Caki2 (cell line): ENCODE results near the gene LIPN. TPM values are rescaled to one million over a fixed set of nuclear protein-coding genes. Genes with fewer than 3 reads are reported as not detected.
A peak's percentile ranks its signal among the peaks of the same experiment; 100 is the strongest.

Experiments used
- DNase-seq: peaks from one replicate; pipeline ENCODE4 v3.0.0-alpha.2; 2015; ENCODE audit warnings: low read depth
- in situ Hi-C: cut with HindIII; loops from 2 replicates; pipeline ENCODE4 v1.10.0; 2016; ENCODE audit warnings: low sequenced_read_pairs, low pct_unique_long_range_greater_than_20kb, mixed read lengths
- total RNA-seq: library from RNA; depleted of rRNA; stranded (reverse); fragments of >200 nt; shearing (Covaris generic); gene quantifications from 2 replicates; pipeline ENCODE4 v1.2.3, GENCODE V29; 2014; ENCODE audit warnings: low replicate concordance

Gene LIPN
- total RNA-seq, 1 experiment from 2014 or later: not detected

DNA sequence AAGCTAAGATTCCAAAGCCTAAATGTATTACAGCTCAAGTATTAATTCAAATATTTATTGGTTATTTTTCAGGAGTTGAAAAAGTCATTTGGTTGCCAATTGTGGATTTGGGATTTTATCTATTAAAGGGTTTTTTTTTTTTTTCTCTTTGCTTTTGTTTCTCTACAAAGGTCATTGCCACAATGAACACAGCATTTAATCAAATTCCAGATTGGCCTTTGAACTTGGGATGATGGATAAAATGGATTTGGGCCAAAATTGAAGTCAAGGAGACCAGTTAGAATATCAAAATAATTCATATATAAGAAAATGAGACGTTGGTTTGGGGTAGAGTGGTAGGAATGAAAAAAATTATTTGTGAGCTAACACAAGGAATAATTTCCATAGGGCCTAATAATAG is 9.6 kb downstream of the LIPN start:
- no peak for DNase-seq
- in situ Hi-C loops: no loop called here

DNA sequence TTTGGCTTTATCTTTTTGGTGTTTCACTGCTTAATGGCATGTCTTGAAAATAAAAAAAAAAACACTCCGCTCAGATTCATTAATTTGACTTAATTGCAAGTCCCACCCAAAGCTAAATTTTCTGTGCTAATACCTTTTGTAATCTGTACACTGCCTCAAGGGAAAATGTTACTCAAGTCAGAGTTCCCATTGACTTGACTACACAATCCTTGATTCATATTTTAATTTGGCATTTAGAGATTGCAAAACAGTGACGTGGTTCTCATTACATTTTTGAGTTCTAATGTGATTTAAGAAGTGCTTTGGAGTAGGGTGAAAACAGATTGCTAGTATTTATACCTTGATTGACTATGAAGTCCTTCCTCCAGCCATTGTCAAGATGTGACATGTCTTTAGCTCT is 21.4 kb downstream of the LIPN start:
- DNase-seq: no peak
- in situ Hi-C loops: no loop called here

DNA sequence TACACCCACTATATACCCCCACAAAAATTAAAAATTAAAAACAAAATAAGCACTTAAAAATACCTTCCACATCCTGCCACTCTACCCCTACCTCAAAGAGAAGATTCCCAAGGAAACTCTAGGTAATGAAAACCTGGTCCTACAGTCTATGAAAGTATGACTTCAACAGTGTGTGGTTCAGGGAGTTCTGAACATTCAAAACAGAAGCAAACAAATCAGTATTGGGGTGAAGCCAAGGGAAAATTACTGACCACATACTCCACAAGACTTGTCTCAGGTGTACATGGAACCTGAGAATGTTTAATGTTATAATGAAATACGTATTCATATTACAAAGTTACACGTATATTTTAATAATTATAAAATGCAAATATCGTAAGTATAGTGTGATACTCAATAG is 22.4 kb downstream of the LIPN start:
- no peak for DNase-seq
- in situ Hi-C loops: no loop called here

DNA sequence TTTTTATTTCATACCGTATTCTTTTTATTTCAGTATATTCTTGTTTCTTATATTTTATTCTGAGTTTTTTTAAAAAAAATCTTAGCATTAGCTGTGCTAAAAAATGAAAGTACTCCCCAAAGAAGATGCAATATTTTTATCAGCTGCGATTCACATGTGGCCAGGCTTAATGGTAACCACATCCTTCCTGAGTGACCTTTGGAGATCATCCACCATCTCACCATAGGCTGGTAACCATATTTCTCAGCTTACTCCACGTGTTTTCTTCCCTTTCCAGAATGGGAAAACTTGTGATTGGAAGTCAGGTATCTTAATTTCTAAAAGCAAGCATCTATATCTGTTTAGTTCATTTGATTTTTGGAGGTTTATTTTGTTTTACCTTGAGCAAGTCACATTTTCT is 23.9 kb downstream of the LIPN start:
- no peak for DNase-seq
- in situ Hi-C loops: no loop called here

DNA sequence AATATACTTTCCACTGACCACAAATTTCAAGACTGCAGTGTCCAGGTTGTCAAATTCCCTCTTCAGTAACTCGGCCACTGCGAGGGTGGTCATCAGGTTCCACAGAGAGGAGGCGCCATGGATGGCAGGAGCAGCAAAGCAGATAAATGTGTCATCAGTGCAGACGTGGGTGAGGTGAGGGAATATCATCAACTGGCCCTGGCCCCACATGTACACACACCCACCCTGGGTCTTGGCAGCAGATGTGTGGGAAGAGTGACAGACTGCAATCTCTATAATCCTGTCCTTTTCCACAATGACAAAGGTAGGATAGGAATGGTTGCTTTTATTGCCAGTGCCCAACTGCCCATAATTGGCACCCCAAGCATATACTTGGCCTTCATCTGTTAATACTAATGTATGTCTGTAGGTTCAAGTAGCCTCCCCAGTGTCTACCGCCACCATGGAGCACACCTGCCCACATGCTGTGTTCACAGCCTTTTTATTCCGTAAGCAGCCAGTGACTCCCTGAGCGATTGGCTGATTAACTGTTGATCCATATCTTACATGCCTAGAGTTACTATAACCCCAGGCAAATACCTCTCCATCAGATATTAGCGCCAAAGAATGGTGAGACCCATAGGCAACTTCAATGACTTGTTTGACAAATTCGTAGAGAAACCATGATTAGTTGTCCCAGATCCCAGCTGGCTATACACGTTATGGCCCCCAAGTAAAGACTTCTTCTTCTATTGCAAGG is 26.4 kb downstream of the LIPN start:
- in situ Hi-C loops: no loop called here
- DNase-seq: no peak

DNA sequence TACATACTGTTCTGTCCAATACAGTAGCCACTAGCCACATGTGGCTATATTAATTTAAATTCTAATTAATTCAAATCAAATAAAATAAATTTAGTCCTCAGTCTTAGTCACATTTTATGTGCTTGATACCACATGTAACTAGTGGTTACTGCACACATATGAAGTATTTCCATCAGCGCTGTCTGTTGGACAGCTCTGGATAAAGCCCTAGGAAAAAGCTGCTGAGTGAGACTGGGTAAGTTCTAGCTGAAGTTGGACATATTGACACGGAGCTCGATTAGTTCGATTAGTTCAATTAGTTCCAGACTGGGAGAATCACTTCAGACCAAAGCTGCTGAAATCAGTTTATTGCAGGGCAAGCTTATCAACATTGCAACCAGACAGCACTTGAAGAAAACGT is 27.6 kb downstream of the LIPN start:
- DNase-seq: no peak
- in situ Hi-C loops: no loop called here

DNA sequence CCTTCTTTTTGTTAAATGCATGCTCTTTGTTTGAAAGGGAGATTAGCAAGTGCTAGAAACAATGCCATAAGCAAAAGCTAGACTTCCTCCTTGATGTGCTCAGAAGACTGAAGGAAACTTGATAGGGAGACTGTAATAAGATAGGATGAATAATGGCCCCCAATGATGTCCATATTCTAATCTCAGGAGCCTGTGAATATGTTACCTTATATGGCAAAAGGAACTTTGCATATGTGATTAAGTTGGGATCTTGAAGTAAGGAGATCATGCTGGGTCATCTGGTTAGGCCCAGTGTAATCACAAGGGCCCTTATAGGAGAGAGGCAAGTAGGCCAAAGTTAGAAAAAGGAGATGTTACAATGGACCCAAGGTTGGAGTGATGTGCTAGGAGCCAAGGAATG is 29.1 kb downstream of the LIPN start:
- in situ Hi-C loops: no loop called here
- no peak for DNase-seq

DNA sequence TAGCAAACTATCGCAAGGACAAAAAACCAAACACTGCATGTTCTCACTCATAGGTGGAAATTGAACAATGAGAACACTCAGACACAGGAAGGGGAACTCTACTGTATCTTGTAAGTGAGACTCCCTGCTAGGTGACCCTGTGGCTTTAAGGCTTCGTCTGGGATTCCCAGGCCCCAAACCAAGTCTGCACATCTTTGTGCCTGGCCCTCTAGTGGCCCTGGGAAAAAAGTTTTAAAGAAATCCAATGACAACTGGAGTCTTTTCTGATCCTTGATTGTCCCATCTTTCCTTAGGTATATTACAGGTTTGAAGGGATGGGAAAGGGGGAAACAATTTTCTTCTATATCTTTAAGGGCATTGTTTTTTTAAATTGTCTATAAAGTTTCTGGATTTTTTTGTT is 32.1 kb downstream of the LIPN start:
- DNase-seq: peak; percentile 16
- in situ Hi-C loops: no loop called here

DNA sequence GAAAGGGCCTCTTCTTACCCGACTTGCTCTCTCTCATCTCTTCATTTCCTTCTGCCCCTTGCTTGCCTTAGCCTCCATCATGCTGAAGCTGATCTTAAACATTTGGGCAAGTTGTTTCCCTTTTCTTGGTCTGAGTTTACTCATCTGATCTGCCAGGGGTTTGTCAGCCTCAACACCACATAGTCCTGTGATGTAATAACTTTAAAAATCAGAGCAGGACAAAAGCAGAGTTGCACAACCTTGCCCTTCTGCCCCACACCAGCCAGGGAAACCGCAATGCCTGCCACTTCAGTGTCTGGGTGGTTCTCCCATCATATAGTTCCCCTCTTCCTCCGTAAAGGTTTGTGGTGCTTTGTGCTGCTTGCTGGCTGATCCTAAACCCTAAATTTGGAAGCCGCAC is 32.8 kb downstream of the LIPN start:
- in situ Hi-C loops: no loop called here
- no peak for DNase-seq

DNA sequence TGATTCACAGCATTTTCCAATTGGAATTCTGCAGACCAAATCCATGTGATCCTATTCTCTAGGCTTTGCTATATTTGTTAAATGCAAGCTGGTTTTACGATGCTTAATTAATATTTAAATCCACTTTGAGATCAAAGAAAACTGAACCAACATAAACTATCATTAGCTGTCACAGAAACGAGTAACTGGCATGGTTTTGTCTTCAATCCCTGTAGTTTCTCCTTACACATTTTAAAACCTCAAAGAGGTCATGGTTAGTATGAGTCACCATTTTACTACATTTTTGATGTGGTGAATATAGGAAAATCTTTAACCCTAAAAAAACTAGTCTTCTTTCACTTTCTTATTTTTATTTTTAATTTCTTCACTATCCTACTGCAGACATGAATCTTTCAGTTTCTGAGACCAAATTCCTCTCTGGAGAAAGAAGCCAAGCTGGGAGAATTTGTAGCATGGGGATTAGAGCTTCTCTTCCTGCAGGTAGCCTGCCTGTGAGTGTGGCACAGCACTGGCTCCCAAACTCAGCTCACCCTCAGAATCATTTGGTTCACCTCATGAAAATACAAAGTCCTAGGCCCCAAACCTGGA is 34.0 kb downstream of the LIPN start:
- peak; percentile 6 for DNase-seq
- in situ Hi-C loops: no loop called here

DNA sequence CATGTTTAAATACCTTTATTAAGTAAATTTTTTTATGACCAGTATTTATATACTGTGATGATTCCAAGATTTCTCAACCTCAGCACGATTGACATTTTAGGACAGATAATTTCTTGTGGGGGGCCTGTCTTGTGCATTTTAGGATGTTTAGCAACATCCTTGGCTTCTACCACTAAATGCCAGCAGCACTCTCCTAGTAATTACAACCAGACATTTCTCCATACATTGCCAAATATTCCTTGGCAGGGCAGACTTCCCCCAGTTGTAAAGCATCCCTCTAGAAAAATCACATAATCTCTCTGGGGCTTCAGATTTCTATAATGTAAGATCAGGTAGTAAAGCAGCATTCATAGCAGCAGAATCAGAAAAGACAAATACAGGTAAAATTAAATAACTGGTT is 34.9 kb downstream of the LIPN start:
- DNase-seq: no peak
- in situ Hi-C loops: no loop called here

DNA sequence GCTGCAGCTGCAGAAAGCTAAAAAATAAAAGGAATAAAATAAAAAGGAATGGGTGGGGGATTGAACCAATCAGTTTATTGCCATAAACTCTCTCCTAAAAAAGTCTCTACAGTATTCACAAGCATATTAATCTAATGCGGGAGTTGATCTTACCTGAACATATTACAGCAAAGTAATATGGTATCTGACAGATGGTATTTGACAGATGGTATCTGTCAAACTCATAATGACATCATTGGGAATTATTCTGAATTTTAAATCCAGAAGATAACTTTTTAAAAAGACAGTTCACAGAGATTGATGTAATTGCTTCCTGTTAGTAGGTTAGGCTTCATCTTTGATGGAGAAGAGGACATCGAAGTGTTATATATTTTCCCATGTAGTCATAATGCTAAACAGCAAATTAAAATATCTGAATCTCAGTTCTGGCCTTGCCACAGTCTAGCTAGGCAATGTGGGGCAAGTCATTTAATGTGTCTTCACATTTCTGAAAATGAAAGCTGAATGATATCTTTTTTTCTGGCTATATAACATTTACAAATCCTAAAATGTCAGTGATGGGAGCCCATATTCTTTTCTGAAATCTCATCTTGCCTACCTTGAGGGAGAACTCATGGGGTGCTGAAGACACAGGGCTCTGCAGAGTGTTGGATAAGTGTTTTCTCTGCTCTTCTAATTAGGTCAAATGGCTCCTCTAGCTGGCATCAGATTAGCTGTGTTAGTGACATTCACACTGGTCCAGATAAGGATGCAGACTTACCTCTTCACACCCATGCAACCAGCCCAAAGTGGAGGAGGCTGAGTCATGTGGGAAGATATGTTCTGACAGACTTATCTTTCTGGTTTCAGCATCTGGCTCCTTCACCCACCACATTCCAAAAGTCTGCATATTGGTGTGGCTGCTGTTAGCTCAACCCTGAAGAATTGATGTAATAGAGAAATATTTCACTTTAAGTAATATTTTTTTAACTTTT is 40.6 kb downstream of the LIPN start:
- in situ Hi-C loops: no loop called here
- no peak for DNase-seq

DNA sequence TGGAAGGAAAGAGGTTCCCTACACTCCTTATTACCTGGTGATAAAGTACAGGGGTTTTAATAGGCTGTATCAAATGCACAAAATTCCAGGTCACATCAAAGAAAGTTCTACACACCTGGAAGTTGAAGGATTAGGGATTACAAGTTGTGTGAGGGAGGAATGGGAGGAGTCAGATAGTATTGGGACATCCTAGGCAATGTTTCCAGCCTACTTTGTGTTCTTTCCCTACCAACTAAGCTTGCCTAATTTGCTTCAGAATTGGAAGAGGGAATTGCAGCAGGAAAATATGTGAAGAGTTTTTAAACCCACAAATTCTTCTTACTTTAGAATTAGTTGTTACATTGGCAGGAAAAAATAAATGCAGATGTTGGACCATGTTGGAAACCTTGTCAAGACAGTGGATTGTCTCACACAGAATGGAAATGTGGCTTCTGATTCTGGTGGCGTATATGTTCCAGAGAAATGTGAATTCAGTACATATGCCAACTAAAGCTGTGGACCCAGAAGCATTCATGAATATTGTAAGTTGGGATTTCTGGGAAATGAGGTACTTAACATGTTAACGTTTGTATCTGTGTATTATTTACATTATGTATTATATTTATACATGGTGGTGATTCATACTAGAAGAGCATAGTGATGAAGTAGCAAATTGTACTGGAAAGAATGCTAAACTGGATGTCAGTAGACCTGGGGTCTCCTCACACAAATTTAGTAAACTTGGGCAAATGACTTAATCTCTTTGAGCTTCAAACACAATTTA is 42.9 kb downstream of the LIPN start, which contains the start of gene LIPM:
Gene LIPM (plus strand): TSS at position 208 of the 763 bp plus-strand sequence. CDS start 167 bp downstream, at position 375.
- DNase-seq: no peak
- in situ Hi-C loops: no loop called here

DNA sequence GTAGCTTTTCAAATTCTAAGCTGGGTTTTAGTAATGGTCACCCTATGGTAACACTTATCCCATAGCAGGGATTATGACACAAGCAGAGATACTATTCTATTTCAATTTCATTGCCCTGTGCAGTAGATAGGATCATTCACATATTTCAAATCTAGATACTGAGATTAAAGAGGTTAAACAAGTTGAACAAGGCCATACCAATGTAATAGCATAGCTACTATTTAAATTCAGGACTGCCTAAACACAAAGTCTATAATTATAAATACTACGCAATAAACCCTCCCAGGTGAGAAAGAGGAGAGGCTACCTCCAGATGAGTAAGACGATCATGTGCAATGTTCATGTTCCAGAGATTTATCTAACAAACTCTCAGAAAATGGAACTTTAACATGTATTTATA is 43.8 kb downstream of the LIPN start:
- in situ Hi-C loops: no loop called here
- DNase-seq: no peak

DNA sequence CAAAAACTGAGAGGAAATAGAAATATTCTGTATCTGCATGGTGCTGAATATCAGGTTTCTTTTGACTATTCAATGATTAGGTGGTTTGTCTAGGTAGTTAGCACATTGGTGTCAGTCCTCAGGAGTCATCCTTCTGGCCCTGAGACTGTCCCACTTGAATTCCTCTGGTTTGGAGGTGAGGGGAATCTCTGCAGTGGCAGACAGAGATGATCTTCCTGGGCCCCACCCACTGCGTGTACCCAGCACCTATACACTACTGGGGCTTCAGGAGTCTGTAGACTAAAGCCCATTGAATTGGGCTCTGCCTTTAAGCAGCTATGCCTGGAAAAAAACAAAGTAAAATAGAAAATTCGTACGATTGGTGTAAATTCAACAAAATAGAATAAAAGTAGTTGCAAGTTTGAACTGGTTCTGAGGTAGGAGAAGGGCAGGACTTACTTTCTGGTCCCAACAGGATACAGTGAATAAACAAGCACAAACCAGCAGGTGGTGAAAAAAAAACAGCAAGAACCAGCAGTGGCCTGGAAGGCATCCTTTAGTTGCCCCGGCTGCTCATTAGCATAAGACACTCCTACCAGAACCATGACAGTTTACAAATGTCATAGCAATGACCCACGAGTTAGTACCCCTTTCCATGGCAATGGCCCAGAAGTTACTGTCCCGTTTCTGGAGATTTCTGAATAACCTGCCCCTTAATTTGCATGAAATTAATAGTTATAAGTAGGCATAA is 44.4 kb downstream of the LIPN start:
- in situ Hi-C loops: no loop called here

DNA sequence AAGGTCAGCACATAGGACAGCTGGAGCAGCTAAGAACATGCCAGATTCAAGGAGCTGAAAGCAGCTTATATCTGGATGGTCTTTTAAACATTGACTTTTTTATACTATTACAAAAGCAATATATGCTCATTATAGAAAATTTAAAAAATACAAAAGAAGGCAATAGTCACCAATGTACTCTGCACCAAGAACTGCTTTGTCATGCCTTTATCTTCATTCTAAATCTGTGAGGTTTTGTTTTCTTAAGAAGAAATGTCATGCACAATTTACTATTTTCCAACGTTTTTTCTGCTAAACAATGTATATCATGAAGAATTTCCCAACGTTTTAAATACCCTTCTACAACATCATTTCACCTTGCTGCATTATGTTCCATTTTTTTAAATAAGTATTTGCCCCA is 45.5 kb downstream of the LIPN start:
- in situ Hi-C loops: no loop called here
- DNase-seq: no peak

More for the DNA sequence above, 44.4 kb downstream of the LIPN start:
- no peak for DNase-seq

DNA sequence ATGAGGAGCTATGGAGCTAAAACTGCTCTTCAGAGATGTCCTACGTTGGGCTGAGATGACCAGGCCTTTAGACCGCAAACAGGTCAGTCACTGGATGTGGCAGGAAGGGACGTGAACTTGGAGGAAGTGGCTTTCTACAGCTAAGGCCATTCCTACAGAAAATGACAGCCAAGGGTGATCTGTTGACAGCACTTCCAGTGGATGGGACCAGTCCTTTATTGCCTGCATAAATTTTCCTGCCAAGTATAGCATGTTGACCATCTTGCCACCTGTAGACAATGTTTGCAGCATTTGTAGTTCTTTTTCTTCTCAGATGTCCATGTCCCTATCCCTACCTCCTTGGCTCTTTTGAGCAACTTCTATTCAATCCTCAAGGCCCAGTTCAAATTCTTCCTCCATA is 46.1 kb downstream of the LIPN start:
- in situ Hi-C loops: no loop called here

DNA sequence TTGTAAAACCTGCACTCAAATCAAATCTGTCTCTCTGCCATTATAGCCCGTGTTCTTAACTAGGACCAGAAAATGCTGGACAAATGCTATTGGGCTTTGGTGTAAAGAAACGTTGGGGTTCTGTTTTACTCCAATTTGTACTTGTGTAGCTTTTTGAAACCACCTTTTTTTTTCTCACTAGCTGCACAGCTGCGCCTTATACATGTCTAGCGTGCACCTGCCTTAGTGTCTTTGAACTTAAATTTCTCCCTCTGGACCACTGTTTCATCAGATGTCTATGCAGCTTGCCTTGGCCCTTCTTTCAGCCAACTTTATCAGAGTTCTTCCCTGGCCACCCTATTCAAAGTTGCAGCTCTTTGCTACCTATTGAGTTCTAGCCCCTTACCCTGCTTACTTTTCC is 49.8 kb downstream of the LIPN start:
- no peak for DNase-seq
- in situ Hi-C loops: no loop called here

More for the DNA sequence above, 46.1 kb downstream of the LIPN start:
- DNase-seq: no peak
